ENCODE results near the gene CDO1.

DNA sequence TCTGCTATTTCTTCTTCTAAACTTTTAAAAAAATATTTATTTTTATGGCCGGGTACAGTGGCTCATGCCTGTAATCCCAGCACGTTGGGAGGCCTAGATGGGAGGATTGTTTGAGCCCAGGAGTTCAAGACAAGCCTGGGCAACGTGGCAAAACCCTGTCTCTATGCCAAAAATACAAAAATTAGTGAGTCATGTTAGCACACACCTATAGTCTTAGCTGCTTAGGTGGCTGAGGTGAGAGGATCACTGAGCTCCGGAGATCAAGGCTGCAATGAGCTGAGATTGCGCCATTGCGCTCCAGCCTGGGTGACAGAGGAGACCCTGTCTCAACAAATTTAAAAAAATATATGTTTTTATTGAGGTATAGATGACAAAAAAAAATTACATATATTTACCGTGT, 30.8 kb upstream of the CDO1 start:
- no peak for TF ChIP-seq CTCF (IDR thresholded peaks at IDR 0.05)
- TF ChIP-seq POLR2A (IDR thresholded peaks at IDR 0.05), result no peak

Measured in heart left ventricle (tissue), 13 donors.